Adrenal gland (tissue), 12 donors: ENCODE measurements around the gene FERD3L. TPM values are rescaled to one million over a fixed set of nuclear protein-coding genes. Genes with fewer than 3 reads are reported as not detected.

Source experiments
- DNase-seq, 7 donors: peaks; one replicate each; pipeline ENCODE4 v3.0.0-alpha.2; 2019 to 2020
- H3K27ac ChIP-seq, 5 donors: fragments of 200-600 bp; sonication (generic) in 4 of 5; 1 replicate in 3 of 5; 2 replicates in 2 of 5; pipeline versions ENCODE4 v1.5.1 to v1.8.0; 2016 to 2020; ENCODE audit warnings: mild to moderate bottlenecking in 1 of 5
- H3K27me3 ChIP-seq: fragments of 200-600 bp; 2 replicates; pipeline ENCODE4 v1.8.0; 2021
- H3K36me3 ChIP-seq, 2 donors: fragments of 200-600 bp; replicated peaks in 1 of 2; 1 replicate in 1 of 2; 2 replicates in 1 of 2; pipeline versions ENCODE4 v1.5.1 to v1.8.0; 2018 to 2022
- H3K4me1 ChIP-seq, 2 donors: fragments of 200-600 bp; replicated peaks in 1 of 2; 1 replicate in 1 of 2; 2 replicates in 1 of 2; pipeline versions ENCODE4 v1.5.1 to v1.8.0; 2018 to 2021
- H3K4me3 ChIP-seq, 4 donors: fragments of 200-600 bp; sonication (generic) in 3 of 4; one replicate each; pipeline ENCODE4 v1.5.1; 2016 to 2018
- H3K9me3 ChIP-seq, 3 donors: fragments of 200-600 bp; sonication (generic) in 1 of 3; replicated peaks in 1 of 3; 1 replicate in 2 of 3; 2 replicates in 1 of 3; pipeline versions ENCODE4 v1.5.1 to v1.8.0; 2016 to 2021
- POLR2A ChIP-seq, 2 donors: fragments of 450-650 bp; IDR thresholded peaks; one replicate each; pipeline ENCODE4 v1.6.1; 2017; ENCODE audit warnings: antibody characterized with exemption in 2 of 2, mild to moderate bottlenecking in 2 of 2, moderate library complexity in 1 of 2
- WGBS, 4 donors: extraction: QIAGEN DNeasy Blood & Tissue Kit in 2 of 4; methylation state at CpG; one replicate each; pipeline versions ENCODE4 v1.1.5 to v1.1.7; 2013 to 2017; 5-methylcytosine and 5-hydroxymethylcytosine counted together
- intact Hi-C, 2 donors: fragments of 100-400 bp; cut with DNase I; formaldehyde crosslinking; loops; one replicate each; pipeline versions ENCODE4 v1.14.1 to v1.15.0; 2022 to 2023
- polyA plus RNA-seq, 3 donors: library from polyadenylated mRNA; stranded (reverse); fragments of 200-250 nt in 2 of 3; fragments of 350-450 nt in 1 of 3; fragmentation: Illumina TruSeq in 1 of 3; extraction: RNeasy Lipid Tissue Mini Kit (QIAGEN cat#74804) in 1 of 3; gene quantifications; one replicate each; pipeline ENCODE4 v1.2.3, GENCODE V29; 2013 to 2014
- total RNA-seq, 9 donors: library from RNA; depleted of rRNA in 4 of 9; stranded (reverse); fragments of >200 nt in 4 of 9; fragments of 120-200 nt in 1 of 9; fragmentation: NEBNext Ultra II Directional in 1 of 9; extraction: Animal tissue kit (Norgen Biotek cat#: 25700) in 1 of 9; gene quantifications; one replicate each; pipeline versions ENCODE4 v1.1.0 to v1.2.4, GENCODE V29; 2013 to 2023
- TF ChIP-seq, protein P1 (sequence below), 6 experiments: fragments of 450-650 bp in 4 of 6; fragments of 200-600 bp in 2 of 6; sonication (generic) in 1 of 6; IDR thresholded peaks; 1 replicate in 5 of 6; 2 replicates in 1 of 6; pipeline versions ENCODE4 v1.5.1 to v1.8.0; 2016 to 2021; ENCODE audit warnings: antibody characterized with exemption in 6 of 6, mild to moderate bottlenecking in 2 of 6, moderate library complexity in 1 of 6
- donor health status: healthy with polysubstance abuse.
- donor health status: Bipolar disorder and iron deficiency.
- donor health status: DM: yes; HTN: yes; CAD: no.
- donor health status: DM: no; HTN: no; CAD: no.
- donor health status: DM: no; HTN: no; CAD: no.
- donor health status: DM: yes; HTN: yes; CAD: no.

The FERD3L gene
- total and polyA plus RNA-seq, 12 donors = not detected

GRCh38 chr7:19098510-19098909, 46.7 kb downstream of the FERD3L start:
- H3K4me3 ChIP-seq = no peak overlapping the region
- intact Hi-C loops = no loop called here

GRCh38 chr7:19097165-19098055, 47.8 kb downstream of the FERD3L start:
- Histone ChIP-seq H3K4me1 (no peaks in the 10 kb centered on the region), H3K9me3 (no peaks in the 10 kb centered on the region), H3K4me3 (no peak overlapping the region), H3K27ac (no peak overlapping the region), H3K36me3 (no peaks in the 10 kb centered on the region), H3K27me3 (peaks cover 9% of the 10 kb centered on the region)
- no peak for DNase-seq
- 86 to 91% (median 90%) methylated on average over 9 of the region's 9 CpGs for WGBS, 4 donors
- TF ChIP-seq, protein P1, sequence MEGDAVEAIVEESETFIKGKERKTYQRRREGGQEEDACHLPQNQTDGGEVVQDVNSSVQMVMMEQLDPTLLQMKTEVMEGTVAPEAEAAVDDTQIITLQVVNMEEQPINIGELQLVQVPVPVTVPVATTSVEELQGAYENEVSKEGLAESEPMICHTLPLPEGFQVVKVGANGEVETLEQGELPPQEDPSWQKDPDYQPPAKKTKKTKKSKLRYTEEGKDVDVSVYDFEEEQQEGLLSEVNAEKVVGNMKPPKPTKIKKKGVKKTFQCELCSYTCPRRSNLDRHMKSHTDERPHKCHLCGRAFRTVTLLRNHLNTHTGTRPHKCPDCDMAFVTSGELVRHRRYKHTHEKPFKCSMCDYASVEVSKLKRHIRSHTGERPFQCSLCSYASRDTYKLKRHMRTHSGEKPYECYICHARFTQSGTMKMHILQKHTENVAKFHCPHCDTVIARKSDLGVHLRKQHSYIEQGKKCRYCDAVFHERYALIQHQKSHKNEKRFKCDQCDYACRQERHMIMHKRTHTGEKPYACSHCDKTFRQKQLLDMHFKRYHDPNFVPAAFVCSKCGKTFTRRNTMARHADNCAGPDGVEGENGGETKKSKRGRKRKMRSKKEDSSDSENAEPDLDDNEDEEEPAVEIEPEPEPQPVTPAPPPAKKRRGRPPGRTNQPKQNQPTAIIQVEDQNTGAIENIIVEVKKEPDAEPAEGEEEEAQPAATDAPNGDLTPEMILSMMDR (IDR thresholded peaks at IDR 0.05) = no peak
- TF ChIP-seq POLR2A (IDR thresholded peaks at IDR 0.05) = no peak
- intact Hi-C loops = no loop called here

More at GRCh38 chr7:19098510-19098909, 46.7 kb downstream of the FERD3L start:
- Histone ChIP-seq H3K27ac (no peak overlapping the region), H3K36me3 (no peaks in the 10 kb centered on the region), H3K4me1 (no peaks in the 10 kb centered on the region), H3K27me3 (peaks cover 18% of the 10 kb centered on the region), H3K9me3 (no peaks in the 10 kb centered on the region)
- WGBS, 4 donors = 60 to 71% (median 61%) methylated on average over 1 of the region's 1 CpG
- TF ChIP-seq, protein P1 (IDR thresholded peaks at IDR 0.05) = no peak
- TF ChIP-seq POLR2A (IDR thresholded peaks at IDR 0.05) = no peak
- no peak for DNase-seq

DNA sequence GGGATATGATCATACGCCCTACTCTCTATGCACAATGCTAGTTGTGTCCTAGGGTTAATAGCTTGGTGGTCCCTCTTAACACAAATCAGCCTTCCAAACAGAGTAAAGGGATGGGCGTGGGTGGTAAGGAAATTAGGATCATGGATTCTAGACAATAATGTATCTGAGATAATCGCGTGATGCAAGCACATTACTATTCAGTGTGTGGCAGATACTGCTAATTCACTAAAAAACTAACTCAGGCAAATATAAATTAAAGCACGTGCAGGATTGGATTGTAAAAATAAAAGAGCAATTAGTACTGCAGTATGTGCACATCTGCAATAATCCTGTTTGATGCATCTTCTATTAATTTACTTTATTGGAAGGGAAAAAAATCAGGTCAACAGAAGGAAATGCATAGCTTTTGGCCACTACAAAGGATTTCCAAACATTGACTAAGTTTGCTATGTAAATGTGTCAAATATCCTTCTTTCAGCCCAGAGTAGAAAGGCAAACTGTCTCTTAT, 49.8 kb downstream of the FERD3L start:
- no peaks in the 10 kb centered on the region for H3K9me3 ChIP-seq
- intact Hi-C loops = no loop called here
- no peaks in the 10 kb centered on the region for H3K36me3 ChIP-seq
- H3K4me3 ChIP-seq = no peak overlapping the region
- no peak for DNase-seq
- no peaks in the 10 kb centered on the region for H3K4me1 ChIP-seq
- no peaks in the 10 kb centered on the region for H3K27me3 ChIP-seq
- TF ChIP-seq, protein P1 (IDR thresholded peaks at IDR 0.05) = no peak
- TF ChIP-seq POLR2A (IDR thresholded peaks at IDR 0.05) = no peak
- no peak overlapping the region for H3K27ac ChIP-seq
- 82 to 87% (median 84%) methylated on average over 5 of the region's 5 CpGs for WGBS, 4 donors

Other genes with a start within 250 kb of the FERD3L start
- gene TWIST1, start 27.8 kb downstream of the FERD3L start, total RNA-seq = 10 to 100 TPM in 5 of 9 donors, 1 to 10 TPM in 4; 1.8 to 22.1 (median 11.5) TPM
- gene TWIST1, start 27.8 kb downstream of the FERD3L start, polyA plus RNA-seq = 10 to 100 TPM in 1 of 3 donors, 1 to 10 TPM in 2; 1.9 to 17.9 (median 3.0) TPM